ENCODE measurements around the gene ADAM12.

ADAM12 gene

GRCh38 chr10:126126023-126126422 is 262.3 kb downstream of the ADAM12 start:
- DNase-seq (ENCODE audit: extremely low read depth in 1 of 2, low read depth in 1 of 2) = no peak

DNA sequence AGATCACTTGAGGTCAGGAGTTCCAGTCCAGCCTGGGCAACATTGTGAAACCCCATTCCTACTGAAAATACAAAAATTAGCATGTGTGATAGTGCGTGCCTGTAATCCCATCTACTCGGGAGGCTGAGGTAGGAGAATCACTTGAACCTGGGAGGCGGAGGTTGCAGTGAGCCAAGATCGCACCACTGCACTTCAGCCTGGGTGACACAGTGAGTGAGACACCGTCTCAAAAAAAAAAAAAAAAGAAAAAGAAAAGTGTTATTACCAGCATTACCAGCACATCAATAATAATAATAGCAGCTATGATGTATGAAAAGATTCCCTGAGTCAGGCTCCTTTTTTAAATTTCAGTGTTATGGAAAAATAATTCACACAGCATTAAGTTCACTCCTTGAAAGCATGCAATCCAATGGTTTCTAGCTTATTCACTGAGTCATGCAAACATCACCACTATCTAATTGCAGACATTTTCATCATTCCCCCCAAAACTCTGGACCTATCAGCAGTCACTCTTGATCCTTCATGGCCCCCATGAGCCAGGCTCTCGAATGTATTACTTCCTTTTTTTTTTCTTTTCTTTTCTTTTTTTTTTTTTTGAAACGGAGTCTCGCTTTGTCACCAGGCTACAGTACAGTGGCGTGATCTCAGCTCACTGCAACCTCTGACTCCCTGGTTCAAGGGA is 263.5 kb downstream of the ADAM12 start:
- no peak for DNase-seq (ENCODE audit: extremely low read depth in 1 of 2, low read depth in 1 of 2)

GRCh38 chr10:126124046-126124445 is 264.2 kb downstream of the ADAM12 start:
- no peak for DNase-seq (ENCODE audit: extremely low read depth in 1 of 2, low read depth in 1 of 2)

DNA sequence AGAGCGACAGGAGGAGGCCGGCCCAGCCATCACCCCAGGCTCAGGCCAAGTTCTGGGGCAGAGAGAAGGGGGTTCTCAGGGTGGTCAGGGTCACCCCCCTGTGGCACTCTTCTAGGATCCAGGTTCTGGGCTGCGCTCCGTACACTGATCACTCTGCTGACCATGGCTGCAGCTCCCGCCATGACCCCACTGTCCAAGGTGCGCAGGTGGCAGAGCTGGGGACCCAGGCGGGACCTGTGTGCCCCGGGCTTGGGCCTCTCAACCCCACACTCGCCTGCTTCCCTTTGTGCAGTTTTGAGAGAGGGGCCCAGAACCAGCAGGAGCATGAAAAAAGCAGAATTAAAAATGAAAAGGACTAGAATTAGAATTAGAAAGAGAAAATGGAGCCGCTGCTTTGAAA is 264.8 kb downstream of the ADAM12 start:
- no peak for DNase-seq (ENCODE audit: extremely low read depth in 1 of 2, low read depth in 1 of 2)

GRCh38 chr10:126122881-126123280 is 265.4 kb downstream of the ADAM12 start:
- DNase-seq (ENCODE audit: extremely low read depth in 1 of 2, low read depth in 1 of 2) = no peak

- no peak for DNase-seq (ENCODE audit: extremely low read depth in 1 of 2, low read depth in 1 of 2)
These were observed 268.7 kb downstream of the ADAM12 start for GRCh38 chr10:126119599-126119998.

DNA sequence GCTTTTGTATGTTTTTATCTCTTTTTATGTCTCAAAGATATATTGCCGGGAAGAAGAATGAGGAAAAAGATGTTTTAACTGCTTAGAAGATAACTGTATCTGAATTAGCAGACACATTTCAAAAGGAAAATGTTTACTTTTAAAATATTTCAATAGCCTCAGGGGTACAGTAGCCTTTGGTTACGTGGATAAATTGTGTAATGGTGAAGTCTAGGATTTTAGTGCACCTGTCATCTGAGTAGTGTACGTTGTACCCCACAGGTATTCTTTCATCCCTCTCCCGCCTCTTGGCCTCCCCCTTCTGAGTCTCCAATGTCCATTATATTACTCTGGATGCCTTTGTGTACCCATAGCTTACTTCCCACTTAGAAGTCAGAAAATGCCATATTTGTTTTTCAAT is 269.8 kb downstream of the ADAM12 start:
- no peak for DNase-seq (ENCODE audit: extremely low read depth in 1 of 2, low read depth in 1 of 2)

GRCh38 chr10:126117196-126117595 is 271.1 kb downstream of the ADAM12 start:
- no peak for DNase-seq (ENCODE audit: extremely low read depth in 1 of 2, low read depth in 1 of 2)

DNA sequence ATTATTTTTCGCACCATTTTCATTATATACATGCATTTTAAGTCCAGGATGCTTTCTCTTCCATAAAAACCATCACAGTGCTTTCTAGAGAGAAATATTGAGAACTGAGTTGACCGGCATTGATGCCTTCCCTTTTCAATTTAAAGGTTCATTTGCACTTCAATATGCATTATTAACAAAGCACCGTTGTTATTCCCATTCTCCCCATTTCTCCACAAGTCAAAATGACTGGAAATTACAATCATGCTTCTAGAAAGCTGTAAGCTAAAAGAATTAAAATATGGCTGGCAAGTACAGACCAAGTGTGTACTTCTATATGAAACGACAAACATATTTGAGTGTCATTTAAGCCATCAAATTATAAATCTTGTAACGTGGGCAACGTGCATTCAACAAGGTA is 272.4 kb downstream of the ADAM12 start:
- no peak for DNase-seq (ENCODE audit: extremely low read depth in 1 of 2, low read depth in 1 of 2)

DNA sequence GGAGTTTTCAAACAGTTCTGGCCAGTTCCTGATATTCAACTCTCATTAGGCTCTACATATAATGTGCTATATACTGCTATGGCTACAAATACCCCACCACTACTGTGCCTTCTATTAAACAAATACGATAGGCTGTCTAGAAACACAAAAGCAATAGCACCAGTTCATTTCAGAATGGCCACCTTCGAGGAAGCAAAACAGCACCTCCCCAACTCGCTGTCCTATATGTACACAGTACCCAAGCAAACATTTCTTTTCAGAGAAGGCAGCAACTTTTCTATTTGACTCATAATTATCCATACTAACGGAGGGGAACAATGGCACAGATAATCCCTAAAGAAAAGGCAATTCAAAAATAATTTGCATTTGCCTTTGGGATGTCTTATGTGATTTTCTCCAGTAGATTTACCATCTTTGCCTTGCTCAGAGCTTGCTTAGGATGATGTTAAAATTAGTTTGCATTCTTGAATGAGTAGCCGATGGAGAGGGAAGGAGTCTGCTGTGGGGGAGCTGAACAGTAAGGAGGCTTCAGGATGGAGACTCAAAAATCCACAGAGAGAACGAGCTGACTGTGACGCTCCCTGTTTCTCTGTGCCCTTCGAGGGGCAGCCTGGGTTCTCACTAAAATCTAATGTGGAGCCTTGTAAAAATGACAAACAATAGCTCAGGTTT is 273.3 kb downstream of the ADAM12 start:
- DNase-seq (ENCODE audit: extremely low read depth in 1 of 2, low read depth in 1 of 2) = no peak

DNA sequence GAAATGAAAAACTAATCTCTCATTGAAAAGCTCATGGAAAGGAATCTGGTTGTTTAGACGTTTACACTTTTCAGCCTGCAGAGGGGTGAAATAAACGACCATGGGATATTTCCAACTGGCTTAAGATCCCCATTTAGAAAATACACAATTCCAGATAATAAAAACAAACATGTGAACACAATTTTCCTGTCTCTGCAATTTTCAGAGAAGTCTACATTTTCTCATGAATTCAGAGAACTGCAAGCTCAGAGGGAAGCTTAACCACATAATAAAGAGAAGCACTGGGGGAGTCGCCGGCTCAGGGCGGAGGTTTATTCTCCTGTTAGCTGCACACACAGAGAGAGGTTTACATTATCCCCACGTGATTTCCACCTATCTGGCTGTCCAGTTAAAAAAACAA is 276.8 kb downstream of the ADAM12 start:
- no peak for DNase-seq (ENCODE audit: extremely low read depth in 1 of 2, low read depth in 1 of 2)

DNA sequence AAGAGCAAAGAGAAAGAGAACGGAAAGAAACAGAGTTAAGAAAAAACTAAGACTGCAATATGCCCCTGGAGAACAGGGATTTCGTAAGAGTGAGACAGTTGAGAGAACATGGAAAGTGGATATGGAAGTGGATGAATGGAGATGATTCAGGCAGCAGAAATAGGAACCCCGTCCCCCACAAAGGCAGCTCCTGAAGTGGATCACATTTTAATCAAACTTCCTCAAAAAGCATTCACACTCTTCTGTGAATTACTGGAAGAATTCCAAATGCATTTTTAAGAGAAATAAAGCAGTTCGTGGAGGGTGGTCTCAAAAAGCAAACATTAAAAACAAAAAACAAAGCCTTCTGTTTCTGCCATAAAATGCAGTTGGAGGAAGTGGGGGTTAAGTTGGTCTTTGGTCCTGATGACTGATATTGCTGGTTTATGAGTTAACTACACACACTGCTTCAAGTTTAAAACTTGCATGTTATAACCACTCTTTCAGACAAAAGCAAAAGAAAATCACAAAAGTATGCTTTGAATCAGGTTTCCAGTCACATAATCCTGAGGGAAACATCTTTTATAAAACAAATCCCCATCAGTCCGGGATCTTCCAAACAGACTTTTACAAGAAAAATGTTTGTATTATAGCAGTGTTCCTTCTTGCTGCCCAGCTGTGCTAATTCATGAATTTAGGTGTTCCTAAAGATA is 277.6 kb downstream of the ADAM12 start:
- DNase-seq (ENCODE audit: extremely low read depth in 1 of 2, low read depth in 1 of 2) = no peak

- no peak for DNase-seq (ENCODE audit: extremely low read depth in 1 of 2, low read depth in 1 of 2)
These were observed 278.4 kb downstream of the ADAM12 start for GRCh38 chr10:126109893-126110292.

GRCh38 chr10:126108693-126109092 is 279.6 kb downstream of the ADAM12 start:
- no peak for DNase-seq (ENCODE audit: extremely low read depth in 1 of 2, low read depth in 1 of 2)

DNA sequence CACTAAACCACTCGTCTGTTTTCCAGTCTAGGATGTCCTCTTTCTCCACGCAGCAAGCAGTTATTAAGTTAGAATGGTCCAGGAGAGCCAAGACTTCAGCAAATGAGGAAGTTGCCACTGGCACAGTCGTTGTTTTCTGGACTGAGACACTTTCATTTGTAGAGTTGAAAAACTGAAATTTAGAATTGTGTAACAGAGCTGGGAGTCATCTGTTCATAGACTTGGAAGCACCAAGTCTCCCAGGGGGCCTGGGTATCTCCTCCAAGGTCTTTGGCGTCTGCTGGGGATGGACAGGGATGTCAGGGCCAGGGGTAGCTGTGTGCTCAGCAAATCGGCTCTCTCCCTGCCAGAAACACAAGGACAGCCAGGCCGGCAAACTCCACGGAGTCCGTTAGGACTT is 283.5 kb downstream of the ADAM12 start:
- DNase-seq (ENCODE audit: extremely low read depth in 1 of 2, low read depth in 1 of 2) = no peak

- no peak for DNase-seq (ENCODE audit: extremely low read depth in 1 of 2, low read depth in 1 of 2)
These were observed 285.6 kb downstream of the ADAM12 start for GRCh38 chr10:126102636-126103035.

- no peak for DNase-seq (ENCODE audit: extremely low read depth in 1 of 2, low read depth in 1 of 2)
These were observed 286.5 kb downstream of the ADAM12 start for GRCh38 chr10:126101736-126102135.

- DNase-seq (ENCODE audit: extremely low read depth in 1 of 2, low read depth in 1 of 2) = no peak
These were observed 287.0 kb downstream of the ADAM12 start for GRCh38 chr10:126101325-126101724.

DNA sequence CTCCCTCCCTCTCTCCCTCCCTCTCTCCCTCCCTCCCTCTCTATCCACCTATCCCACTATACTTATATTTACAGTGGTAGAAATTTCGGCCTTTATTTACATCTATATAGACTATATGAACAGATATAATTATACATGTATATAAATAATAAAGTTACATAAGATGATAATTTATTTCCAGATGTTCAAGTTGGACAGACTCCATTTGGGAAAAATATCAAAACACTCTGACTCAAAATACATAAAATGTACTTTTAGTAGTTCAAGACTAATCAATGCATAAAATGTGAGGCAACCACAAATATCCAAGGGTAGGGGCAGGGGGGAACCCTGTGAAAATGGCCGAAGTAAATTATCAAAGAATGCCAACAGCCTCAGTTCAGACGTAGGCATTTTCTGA is 288.9 kb downstream of the ADAM12 start:
- no peak for DNase-seq (ENCODE audit: extremely low read depth in 1 of 2, low read depth in 1 of 2)

- DNase-seq (ENCODE audit: extremely low read depth in 1 of 2, low read depth in 1 of 2) = no peak
These were observed 290.1 kb downstream of the ADAM12 start for GRCh38 chr10:126098226-126098581.

DNA sequence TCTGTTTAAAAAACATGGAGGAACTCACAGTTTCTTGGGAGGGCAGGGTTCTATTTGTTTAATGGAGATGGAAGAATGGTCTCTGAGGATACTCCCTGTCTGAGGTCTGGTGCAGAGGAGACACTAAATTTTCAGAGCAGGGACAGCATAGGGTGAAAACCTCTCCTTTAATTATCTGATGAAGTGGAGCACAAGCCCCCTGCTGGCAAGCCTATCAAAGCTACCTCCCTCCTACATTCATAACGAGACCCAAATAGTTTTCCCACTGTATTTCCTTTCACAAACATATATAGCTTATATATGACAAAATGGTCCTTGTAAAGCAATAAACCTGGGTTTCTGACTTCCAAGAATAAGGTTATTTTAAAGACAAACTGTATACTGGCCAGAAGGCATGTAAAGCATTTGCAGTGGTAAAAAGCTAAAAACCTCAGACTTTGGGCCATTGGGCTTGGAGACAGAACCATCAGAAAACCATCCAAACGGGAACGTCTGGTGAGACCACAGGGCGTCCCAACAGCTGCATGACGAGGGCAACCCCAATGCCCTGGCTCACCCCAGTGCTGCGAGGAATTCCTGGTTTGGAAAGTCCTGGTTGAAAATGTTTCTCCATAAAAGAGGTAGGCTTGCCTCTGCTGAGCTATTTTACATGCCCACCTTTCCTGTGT is 290.6 kb downstream of the ADAM12 start:
- no peak for DNase-seq (ENCODE audit: extremely low read depth in 1 of 2, low read depth in 1 of 2)

DNA sequence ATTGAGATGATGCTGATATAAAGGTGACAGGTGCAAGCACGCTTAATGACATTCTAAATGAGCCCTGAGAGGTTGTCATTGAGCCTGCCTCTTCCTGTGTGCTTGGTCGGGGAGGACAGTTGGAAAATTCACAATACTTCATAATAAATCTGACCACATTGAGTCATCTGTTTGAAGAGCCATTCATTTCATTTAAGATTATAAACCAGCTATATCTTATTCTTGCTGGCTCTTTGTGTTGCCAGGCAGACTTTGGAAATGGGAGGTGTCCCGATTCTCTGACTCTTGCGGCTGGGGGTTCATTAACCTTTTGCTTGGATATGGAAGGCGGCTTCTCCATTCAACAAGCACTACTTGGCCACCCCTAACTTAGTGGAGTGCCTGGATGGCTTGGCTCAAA is 293.7 kb downstream of the ADAM12 start:
- DNase-seq (ENCODE audit: extremely low read depth in 1 of 2, low read depth in 1 of 2) = no peak
